HG02798 (cell line): Measurements from ENCODE around the gene PCMTD2.

Experiments used
- ATAC-seq: cut with Tn5 transposase; IDR thresholded peaks from one replicate; pipeline ENCODE4 v1.9.1; 2021; ENCODE audit warnings: mild to moderate bottlenecking; ENCODE audit not compliant: unreplicated experiment, poor library complexity

PCMTD2 gene

GRCh38 chr20:64255361-64256281 is at the start of gene PCMTD2:
Gene PCMTD2 (plus strand): TSS chr20:64255748. CDS start chr20:64259966, 4,218 bp downstream.
- ATAC-seq = peak; percentile 87

- no peak for ATAC-seq
These were observed 48.9 kb upstream of the PCMTD2 start for GRCh38 chr20:64206614-64207013.

- no peak for ATAC-seq
These were observed 47.6 kb upstream of the PCMTD2 start for GRCh38 chr20:64207641-64208590.

DNA sequence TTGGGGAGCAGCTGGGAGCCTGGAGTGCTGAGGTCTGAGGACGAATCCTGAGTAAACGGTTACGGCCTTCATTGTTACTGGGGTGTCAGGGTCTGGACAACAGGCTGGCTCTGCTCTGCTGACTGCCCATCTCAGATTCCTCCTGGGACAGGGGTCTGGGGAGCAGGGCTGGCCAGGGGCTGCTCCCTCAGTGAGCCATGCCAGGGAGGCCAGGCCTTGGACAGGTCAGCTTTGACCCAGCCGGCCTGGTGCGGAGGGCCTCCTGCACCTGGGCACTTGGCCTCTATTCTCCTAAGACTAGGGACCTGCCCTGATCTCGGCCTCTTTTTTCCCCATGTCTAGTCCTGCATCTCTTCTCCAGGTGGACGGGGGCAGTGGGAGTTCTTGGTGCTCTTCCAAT is 46.4 kb upstream of the PCMTD2 start:
- no peak for ATAC-seq

GRCh38 chr20:64210656-64211369 is 44.7 kb upstream of the PCMTD2 start:
- ATAC-seq = no peak

- no peak for ATAC-seq
These were observed 43.5 kb upstream of the PCMTD2 start for GRCh38 chr20:64211874-64212658.

DNA sequence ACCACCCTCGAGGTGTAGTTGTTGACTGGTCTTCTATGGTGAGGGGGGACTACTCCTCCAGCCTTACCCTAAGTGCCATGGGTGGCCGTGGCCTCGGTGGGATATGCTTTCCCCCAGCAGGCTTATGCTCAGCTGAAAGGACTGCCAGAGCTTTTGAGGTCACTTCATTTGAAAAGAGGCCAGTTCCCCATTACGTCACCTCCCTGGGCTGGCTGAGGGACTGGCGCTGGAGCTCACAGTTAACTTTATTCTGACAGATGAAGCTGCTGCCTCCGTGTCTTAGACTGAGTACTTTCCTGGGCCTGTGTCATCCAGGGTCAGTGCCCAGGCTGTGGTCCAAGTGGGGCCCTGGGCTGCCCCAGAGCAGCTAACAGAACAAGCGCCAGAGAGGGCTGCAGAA is 42.8 kb upstream of the PCMTD2 start:
- no peak for ATAC-seq

DNA sequence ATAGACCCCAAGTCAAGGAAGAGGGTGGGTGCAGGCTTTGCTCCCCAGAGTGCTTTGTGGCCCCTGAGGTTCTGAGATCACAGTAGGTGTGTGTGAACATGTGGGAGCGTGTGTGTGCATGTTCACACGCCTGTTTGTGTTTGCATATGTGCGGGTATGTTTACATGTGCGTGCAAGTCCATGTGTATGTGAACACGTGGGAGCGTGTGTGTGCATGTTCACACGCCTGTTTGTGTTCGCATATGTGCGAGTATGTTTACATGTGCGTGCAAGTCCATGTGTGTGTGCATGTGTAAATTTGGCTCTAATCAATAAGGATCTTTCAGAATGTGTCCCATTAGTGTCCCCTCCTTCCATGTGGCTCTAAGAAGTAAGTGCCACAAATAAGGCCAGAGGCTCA is 41.4 kb upstream of the PCMTD2 start:
- no peak for ATAC-seq

- no peak for ATAC-seq
These were observed 40.6 kb upstream of the PCMTD2 start for GRCh38 chr20:64214952-64215351.

DNA sequence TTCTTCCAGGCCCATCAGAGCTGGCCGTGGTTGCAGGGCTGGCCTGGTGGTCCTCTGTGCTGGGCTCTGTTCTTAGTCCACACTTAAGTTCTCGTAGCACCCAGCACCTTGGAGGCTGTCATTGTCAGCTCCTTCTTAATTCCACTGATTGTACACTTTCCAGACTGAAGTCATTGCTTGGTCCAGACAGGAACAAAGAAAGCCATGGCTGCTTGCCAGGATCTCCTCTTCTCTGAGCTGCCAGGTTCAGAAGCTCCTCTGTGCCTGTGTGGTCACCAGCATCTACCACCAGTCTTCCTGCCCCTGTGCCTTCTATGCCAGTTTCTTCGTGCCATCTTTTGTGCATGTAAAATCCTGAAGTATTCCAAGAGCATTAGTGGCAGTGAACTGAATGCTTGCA is 39.5 kb upstream of the PCMTD2 start:
- no peak for ATAC-seq

DNA sequence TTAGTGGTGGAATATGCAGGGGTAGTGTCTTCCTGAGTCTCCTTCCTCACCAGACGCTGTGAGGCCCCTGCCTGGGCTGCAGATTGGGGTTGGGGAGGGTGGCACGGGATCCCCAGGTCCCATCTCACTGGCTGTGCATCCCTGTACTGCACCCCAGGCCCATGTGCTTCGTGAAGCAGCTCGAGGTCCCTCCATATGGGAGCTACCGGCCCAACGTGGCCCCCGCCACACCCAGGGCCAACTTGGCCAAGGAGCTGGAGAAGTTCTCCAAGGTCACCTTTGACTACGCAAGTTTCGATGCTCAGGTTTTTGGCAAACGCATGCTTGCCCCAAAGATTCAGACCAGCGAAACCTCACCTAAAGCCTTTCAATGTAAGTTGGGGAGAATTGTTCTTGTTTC is 38.6 kb upstream of the PCMTD2 start:
- ATAC-seq = no peak

DNA sequence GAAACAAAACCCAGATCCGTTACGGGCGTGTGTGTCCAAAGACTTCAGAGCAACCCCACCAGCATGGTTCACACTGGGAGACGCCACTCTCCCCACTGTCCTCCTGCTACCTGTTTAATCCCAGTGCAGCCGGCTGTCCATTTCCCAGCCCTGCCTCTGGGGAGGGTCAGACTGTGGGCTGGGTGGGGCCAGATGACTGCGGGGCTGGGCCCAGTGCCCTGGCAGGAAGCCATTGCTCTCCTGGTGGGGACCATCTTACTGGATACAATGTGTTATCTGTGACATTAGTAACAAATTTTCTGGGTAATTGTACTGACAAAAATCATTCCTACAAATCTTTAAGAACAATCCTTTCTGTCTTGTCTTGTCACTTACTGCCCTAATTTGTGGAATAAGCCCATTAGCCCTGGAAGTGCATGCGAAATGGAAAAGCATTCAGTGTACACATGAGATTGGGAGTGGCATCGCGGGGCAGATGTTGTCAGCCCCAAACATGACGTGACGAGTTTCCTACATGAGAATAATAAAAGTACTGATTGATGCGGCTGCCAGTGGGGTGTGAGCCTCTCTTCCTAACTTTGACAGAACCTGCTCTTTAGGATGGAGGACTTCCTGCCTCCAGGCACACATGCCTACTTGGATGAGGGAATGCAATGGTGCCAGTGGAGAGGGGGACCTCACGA is 37.9 kb upstream of the PCMTD2 start:
- no peak for ATAC-seq

- ATAC-seq = no peak
These were observed 36.3 kb upstream of the PCMTD2 start for GRCh38 chr20:64219202-64219601.

- no peak for ATAC-seq
These were observed 35.8 kb upstream of the PCMTD2 start for GRCh38 chr20:64219730-64220129.

GRCh38 chr20:64220420-64220819 is 35.1 kb upstream of the PCMTD2 start:
- ATAC-seq = no peak

DNA sequence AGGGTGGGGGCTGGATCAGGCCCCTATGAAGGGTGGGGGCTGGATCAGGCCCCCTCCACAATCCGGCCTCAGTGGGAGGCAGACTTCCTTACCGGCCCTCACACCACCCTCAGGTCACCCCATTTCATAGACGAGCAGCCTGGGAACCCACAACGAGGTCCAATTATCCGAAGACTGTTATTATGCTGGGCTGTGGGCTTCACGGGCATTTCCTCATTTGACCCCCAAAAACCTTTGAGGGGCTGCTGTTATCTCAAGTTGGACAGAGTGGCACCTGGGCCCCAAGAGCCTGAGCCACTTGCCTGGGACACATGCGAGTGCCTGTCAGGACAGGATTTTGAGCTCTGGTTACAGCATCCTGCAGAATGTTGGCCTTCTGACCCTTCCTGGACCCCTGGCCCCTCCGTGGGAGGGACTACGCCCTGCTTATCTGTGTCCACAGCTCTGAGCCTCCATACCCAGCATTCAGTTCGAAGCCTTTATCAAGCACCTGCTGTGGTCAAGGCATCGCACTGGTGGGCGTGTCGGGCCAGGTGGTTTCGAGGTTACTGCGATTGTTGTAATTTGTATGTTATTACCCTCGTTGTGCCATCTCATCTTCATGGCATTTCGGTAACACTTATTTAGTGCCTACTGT is 34.5 kb upstream of the PCMTD2 start:
- ATAC-seq = no peak

- ATAC-seq = no peak
These were observed 33.2 kb upstream of the PCMTD2 start for GRCh38 chr20:64222291-64222735.

DNA sequence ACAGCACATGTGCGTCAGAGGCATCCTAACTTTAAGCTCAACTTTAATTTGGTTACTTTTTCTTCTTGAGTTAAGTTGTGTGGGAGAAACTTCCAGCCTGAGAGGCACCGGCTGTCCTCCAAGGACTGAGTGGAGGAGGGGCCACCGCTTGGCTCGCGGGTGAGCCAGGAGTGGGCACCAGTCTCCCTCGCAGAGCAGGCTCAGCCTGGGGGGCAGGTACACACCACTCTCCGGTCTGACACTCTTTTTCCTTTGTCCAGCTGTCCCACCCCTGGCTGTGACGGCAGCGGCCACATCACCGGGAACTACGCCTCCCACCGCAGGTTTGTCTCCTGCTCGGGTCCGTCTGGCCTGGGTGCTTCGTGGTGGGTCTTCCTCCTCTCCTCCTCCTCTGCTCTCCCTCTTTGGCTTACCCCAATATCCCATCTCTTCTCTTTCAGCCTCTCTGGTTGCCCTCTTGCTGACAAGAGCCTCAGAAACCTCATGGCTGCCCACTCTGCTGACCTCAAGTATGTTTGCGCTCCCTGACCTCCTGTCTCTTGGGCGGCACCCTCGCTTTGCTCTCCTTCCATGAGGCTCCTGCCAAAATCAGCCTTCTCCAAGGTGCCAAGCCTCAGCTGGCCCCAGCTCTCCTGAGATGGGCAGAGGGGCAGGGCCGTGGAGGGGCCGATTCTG is 32.6 kb upstream of the PCMTD2 start:
- ATAC-seq = no peak
